ENCODE results near the gene KRTAP5-3.

DNA sequence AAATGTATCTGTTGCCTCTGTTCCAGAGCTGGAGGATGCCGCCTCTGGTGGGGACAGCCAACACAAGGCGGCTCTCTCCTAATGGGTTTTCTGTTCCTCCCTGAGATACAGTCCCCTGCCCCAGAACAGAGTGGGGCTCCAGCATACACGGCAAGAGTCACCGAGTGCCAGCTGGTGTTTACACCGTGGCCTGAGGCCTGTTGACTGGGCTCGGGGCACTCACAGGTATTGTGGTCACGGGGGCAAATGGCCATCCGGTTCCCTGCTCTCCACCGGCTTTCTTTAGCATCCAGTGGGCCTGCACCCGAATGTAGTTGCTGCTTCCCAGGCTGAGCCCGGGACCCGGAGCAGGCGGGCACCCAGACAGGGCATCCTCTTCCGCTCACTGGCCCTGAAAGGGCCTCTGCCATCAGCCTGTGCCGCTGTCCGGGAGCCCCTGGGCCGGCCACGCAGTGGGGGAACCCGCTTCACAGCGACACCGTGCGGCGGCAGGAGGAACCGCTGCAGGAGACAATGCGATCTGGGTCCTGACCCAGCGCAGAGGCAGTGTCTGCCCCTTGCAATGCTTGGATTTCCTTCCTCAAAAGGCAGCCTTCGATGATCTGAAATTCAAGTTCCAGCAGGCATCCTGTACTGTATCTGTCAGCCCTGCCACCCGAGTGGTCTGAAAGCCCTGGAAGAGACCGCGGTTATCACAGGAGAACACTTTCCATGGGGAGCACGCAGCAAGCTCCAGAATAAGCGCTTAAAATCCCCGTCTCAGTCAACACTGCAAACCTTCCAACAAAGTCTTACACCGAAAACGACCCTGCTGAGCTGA is 20.5 kb upstream of the KRTAP5-3 start:
- TF ChIP-seq FOXM1 (IDR thresholded peaks at IDR 0.05; ENCODE audit: borderline replicate concordance) (no peak), ZNF384 (IDR thresholded peaks at IDR 0.05) (no peak), NFRKB (IDR thresholded peaks at IDR 0.05) (no peak), SUZ12 (IDR thresholded peaks at IDR 0.05) (no peak)

Data from HEK293T (cell line).